ENCODE data around the gene MXD1.

Gene MXD1

DNA sequence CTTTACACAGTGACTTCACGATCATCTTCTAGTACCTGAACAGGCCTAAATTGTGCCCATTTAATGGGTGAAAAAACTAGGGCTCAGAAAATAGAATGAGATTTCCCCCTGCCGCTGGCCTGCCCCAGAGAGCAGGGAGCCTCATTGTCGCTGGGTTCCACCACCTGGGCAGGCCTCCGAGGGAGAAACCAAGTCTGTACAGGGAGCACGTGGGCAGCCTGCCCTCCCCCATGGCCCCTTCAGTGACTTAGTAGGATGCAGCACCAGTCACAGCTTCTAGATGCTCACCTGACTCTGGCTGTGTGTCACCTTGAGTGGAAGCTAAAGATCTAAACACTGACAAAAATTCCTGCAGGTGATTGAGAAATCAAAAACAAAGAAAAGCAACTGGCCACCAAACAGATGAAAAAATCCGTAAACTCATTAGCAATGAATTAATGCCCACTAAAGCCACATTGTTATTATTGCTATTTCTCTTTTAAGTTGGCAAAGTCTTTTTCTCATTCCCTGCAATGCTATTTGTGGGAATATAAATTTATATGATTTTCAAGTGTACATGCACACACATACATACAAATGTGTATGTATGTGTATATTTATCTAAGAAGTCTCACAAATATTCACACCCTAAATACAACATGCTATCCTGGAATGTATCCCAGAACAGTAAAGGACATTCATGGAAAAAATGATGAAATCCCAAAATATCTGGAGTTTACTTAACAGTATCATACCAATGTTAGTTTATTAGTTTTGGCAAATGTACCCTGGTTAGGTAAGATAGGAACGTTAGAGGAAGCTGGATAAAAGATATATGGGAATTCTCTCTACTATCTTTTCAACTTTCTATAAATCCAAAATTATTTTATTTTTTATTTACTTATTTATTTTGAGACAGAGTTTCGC lies 65.2 kb downstream of the MXD1 start:
- DNase-seq, result no peak

DNA sequence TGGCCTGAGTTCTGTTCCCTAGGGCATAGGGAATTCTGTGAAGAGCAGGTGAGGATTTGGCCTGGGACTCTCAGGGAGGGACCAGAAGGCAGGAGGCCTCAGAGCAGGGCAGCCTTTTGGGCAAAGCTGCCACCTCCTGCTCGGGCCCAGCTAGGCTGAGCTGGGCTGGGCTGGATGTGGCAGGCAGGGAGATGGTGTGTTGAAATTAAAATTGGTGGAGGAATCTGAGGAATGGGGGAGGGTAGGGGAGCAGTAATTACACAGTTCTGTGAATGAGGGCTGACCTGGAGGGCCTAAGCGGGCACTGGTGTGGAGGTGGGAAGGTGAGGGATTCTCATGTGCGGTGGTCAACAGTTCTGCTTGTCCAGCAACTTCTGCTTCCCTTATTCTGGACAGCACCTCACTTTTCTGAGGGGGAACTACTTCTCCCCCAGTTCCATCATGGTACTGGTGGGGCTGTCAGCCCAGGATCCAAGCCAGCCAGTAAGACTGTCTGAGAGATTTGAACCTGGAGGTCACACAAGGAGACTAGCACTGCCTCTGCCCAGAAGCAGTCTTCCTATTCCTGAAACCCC lies 68.6 kb downstream of the MXD1 start:
- no peak for DNase-seq

DNA sequence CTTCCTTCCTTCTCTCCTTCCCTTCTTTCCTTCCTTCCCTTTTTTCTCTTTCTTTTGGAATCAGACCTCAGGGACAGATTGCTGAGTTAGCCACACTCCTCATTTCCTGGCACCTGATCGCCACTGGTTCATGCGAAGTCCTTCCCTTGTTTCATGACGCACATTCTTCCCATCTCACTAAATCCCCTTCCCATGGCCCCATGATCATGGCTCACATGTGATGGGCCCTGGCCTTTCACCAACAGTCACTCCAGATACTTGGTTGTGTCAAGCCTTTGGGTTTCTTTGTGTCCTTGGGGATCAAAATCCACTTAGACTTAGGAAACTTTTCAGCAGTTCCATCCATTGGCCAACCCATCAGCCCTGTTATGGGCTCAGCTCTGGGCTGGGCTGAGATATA lies 70.3 kb downstream of the MXD1 start:
- no peak for DNase-seq

DNA sequence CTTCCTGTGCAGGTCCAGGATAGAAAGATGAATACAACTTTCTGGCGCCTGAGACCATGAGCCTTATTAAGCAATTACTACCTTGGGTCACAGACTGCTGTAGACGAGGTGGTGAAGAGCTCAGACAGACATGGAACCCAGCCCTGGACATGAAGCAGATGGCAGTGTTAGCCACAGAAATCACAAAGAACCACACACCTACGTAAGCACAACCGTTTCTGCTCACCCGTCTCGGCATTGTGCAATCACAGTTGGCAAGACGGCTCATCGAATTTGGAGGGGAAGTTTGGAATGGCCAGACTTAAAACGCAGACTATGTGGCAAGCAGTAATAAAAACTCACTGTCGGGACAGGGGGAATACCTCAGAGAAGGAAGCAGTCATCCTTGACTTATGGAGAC lies 70.8 kb downstream of the MXD1 start:
- no peak for DNase-seq

DNA sequence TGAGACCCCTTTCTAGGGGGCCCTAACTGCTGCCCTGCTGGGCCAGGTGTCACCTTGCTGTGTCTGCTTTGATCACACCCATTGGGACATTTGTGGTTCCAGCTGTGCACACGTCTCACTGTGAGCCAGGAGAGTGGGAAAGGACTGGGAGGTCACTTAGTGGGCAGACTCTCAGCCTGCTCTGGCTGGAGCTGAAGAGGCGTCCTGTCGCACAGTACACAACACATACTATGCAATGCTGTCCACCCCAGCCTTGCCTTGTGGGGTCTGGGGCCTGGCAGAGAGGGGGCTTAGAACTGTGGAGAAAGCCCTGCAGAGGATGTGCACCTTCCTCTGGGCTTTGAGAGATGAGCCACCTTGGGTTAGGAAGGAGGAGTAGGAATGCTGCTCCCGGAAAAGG lies 71.8 kb downstream of the MXD1 start:
- DNase-seq, result no peak

DNA sequence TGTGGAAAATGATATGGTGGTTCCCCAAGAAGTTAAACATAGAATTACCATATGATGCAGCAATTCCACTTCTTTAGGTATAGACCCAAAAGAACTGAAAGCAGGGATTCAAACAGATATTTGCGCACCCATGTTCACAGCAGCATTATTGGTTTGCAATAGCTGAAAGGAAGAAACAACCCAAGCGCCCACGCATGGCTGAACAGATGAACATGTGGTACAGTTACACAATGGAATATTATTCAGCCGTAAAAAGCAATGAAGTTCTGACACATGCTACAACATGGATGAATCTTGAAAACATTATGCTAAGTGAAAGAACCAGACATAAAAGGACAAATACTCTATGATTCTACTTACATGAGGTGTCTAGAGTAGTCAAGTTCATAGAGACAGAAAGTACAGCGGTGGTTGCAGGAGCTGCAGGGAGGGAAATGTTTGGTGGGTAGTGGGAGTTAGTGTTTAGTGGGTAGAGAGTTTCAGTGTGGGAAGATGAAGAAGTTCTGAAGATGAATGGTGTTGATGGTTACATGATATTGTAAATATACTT lies 73.3 kb downstream of the MXD1 start:
- DNase-seq, result no peak

DNA sequence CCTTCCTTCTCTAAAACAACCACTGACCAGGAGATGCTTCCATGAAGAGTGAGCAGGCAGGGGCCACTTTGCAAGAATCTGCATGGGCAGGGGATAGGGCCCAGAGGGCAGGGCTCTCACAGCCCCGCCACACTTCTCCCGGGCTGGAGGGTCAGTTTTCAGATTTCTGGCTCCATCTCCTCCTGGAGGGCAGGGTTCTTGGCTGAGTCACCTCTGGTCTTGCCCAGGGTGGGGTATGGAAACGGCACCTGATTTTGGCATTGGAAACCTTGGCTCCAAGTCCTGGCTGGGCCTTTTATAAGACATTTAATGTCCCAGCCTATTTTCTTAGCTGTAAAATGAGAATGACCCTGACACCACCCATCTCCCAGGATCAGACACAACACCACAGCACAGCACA lies 74.1 kb downstream of the MXD1 start:
- DNase-seq, result no peak

DNA sequence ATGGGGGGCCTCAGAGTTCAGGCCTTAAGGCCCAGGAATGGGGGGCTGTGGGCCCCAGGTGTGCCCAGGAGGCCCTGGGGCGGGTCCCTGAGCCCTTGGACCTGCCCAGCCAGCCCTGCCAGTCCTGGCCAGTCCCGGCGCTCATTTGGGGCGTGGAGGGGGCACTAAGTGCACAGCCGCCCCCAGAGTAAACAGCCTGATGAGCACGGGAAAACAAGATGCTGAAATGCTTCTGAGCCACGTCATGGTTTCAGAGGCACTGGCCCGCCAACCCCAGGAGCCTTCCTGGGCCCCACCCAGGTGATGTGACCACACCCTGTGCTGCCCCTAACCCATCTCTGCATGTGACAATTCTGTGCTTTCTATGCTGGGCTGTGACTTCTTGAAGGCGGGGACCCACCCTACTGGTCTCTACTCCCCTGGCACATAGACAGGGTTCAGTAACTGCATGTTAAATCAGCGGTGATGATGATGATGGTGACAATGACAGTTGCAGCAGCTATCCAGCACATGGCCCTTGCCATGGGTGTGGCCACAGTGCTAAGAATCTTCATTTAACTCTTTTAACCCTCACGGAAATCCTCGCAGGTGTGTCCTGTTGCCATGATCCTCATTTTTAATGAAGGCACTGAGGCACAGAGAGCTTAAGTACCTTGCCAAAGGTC lies 74.7 kb downstream of the MXD1 start:
- no peak for DNase-seq
